CD4-positive, alpha-beta memory T cell (primary cell): ENCODE results near the gene ORC4. TPM values are rescaled to one million over a fixed set of nuclear protein-coding genes. Genes with fewer than 3 reads are reported as not detected.

ENCODE experiments used
- CTCF ChIA-PET: fragments of 350-600 bp; sonication (Branson Sonifier 250); formaldehyde crosslinking; loops from one replicate; lab custom pipeline; 2021; ENCODE audit warnings: inconsistent platforms; ENCODE audit not compliant: partially characterized antibody; lab: Charles Lee
- POLR2A ChIA-PET: fragments of 350-600 bp; sonication (Branson Sonifier 250); formaldehyde crosslinking; loops from one replicate; lab custom pipeline; 2021; ENCODE audit not compliant: partially characterized antibody; lab: Charles Lee
- DNase-seq, 5 donors: peaks; one replicate each; pipeline versions ENCODE4 v3.0.0 to v3.0.0-alpha.2; 2020 to 2022; ENCODE audit warnings: mixed read lengths in 1 of 5
- H3K27ac ChIP-seq: one replicate; pipeline ENCODE4 v1.7.0; 2013; ENCODE audit warnings: low read depth, low read length
- H3K27me3 ChIP-seq: 2 replicates; pipeline ENCODE4 v1.7.0; 2013; ENCODE audit warnings: mild to moderate bottlenecking, low read length, moderate library complexity; ENCODE audit not compliant: insufficient read depth
- H3K36me3 ChIP-seq: 2 replicates; pipeline ENCODE4 v1.7.0; 2013; ENCODE audit warnings: mild to moderate bottlenecking, low read length, moderate library complexity; ENCODE audit not compliant: insufficient read depth
- H3K4me1 ChIP-seq: 2 replicates; pipeline ENCODE4 v1.7.0; 2013; ENCODE audit warnings: mild to moderate bottlenecking, low read length, moderate library complexity; ENCODE audit not compliant: insufficient read depth
- H3K4me3 ChIP-seq, 2 donors: one replicate each; pipeline ENCODE4 v1.7.0; 2013; ENCODE audit warnings: low read length in 2 of 2, mild to moderate bottlenecking in 1 of 2
- H3K9me3 ChIP-seq, 2 donors: one replicate each; pipeline ENCODE4 v1.7.0; 2013; ENCODE audit warnings: low read length in 2 of 2, control low read depth in 1 of 2; ENCODE audit not compliant: control insufficient read depth in 1 of 2
- H3K27ac Mint-ChIP-seq, 7 donors: one replicate each; pipeline ENCODE4 v1.8.0; 2020 to 2021; ENCODE audit warnings: mixed read lengths in 7 of 7, mild to moderate bottlenecking in 6 of 7, inconsistent platforms in 3 of 7, moderate library complexity in 3 of 7
- H3K27me3 Mint-ChIP-seq, 2 donors: one replicate each; pipeline ENCODE4 v1.8.0; 2020 to 2021; ENCODE audit warnings: mixed read lengths in 2 of 2
- H3K36me3 Mint-ChIP-seq, 2 donors: one replicate each; pipeline ENCODE4 v1.8.0; 2020 to 2021; ENCODE audit warnings: mixed read lengths in 2 of 2, inconsistent platforms in 1 of 2, mild to moderate bottlenecking in 1 of 2
- H3K4me1 Mint-ChIP-seq, 4 donors: one replicate each; pipeline ENCODE4 v1.8.0; 2020 to 2021; ENCODE audit warnings: mixed read lengths in 4 of 4, mild to moderate bottlenecking in 1 of 4
- H3K4me3 Mint-ChIP-seq, 8 donors: one replicate each; pipeline ENCODE4 v1.8.0; 2020 to 2021; ENCODE audit warnings: mixed read lengths in 8 of 8, mild to moderate bottlenecking in 7 of 8, moderate library complexity in 6 of 8, inconsistent platforms in 3 of 8
- H3K9me3 Mint-ChIP-seq, 8 donors: one replicate each; pipeline ENCODE4 v1.8.0; 2020 to 2021; ENCODE audit warnings: mixed read lengths in 8 of 8, mild to moderate bottlenecking in 5 of 8, inconsistent platforms in 3 of 8, moderate library complexity in 1 of 8
- intact Hi-C: fragments of 100-400 bp; cut with micrococcal nuclease; formaldehyde crosslinking; loops from one replicate; pipeline ENCODE4 v1.15.1; 2023
- polyA plus RNA-seq, 2 donors: library from polyadenylated mRNA; unstranded; fragments of 300-500 nt; fragmentation: Illumina TruSeq; gene quantifications; one replicate each; pipeline ENCODE4 v1.2.3, GENCODE V29; 2021
- total RNA-seq, 2 experiments: library from RNA; stranded (reverse); gene quantifications; one replicate each; pipeline ENCODE4 v1.2.3, GENCODE V29; 2021

ORC4 gene
- total and polyA plus RNA-seq, 4 experiments from 2014 or later, result 42.9 to 60.1 (median 56.1) TPM

- Histone ChIP-seq H3K9me3 (no peaks in the 10 kb centered on the region), H3K36me3 (no peaks in the 10 kb centered on the region), H3K27me3 (no peaks in the 10 kb centered on the region), H3K27ac (no peak overlapping the region), H3K4me1 (no peaks in the 10 kb centered on the region), H3K4me3 (no peak overlapping the region)
- POLR2A ChIA-PET, result no interaction called here
- Mint-ChIP-seq H3K36me3 (peaks cover 22 to 37% of the 10 kb centered on the region in 2 donors), H3K4me1 (peaks cover 0 to 13% (median 10%) of the 10 kb centered on the region in 4 donors), H3K27ac (peak overlapping the region in 2 of 7 donors; percentile 35 to 48), H3K4me3 (peak overlapping the region in 1 of 8 donors; percentile 9), H3K9me3 (peaks cover 0 to 5% (median 0%) of the 10 kb centered on the region in 8 donors), H3K27me3 (no peaks in the 10 kb centered on the region)
- CTCF ChIA-PET, result no interaction called here
- intact Hi-C loops, result loop anchor here (10.0 kb wide), 1 partner anchor 409 kb away; no protein-coding TSS in a partner anchor
- no peak for DNase-seq
Observed at GRCh38 chr2:147904051-147904450, 116.5 kb downstream of the ORC4 start.

- Histone ChIP-seq H3K27me3 (no peaks in the 10 kb centered on the region), H3K27ac (no peak overlapping the region), H3K9me3 (no peaks in the 10 kb centered on the region), H3K4me3 (no peak overlapping the region), H3K4me1 (peaks cover 16% of the 10 kb centered on the region), H3K36me3 (no peaks in the 10 kb centered on the region)
- Mint-ChIP-seq H3K27me3 (no peaks in the 10 kb centered on the region), H3K36me3 (no peaks in the 10 kb centered on the region), H3K4me3 (peak overlapping the region in 2 of 8 donors; percentile 5 to 44), H3K9me3 (no peaks in the 10 kb centered on the region), H3K4me1 (peaks cover 17 to 44% (median 33%) of the 10 kb centered on the region in 4 donors), H3K27ac (no peak overlapping the region)
- intact Hi-C loops, result no loop called here
- DNase-seq, result no peak
- POLR2A ChIA-PET, result no interaction called here
- CTCF ChIA-PET, result no interaction called here
Observed at GRCh38 chr2:147888680-147889079, 131.9 kb downstream of the ORC4 start.

- Histone ChIP-seq H3K9me3 (no peaks in the 10 kb centered on the region), H3K4me3 (no peak overlapping the region), H3K36me3 (no peaks in the 10 kb centered on the region), H3K27me3 (no peaks in the 10 kb centered on the region), H3K4me1 (peaks cover 18% of the 10 kb centered on the region), H3K27ac (no peak overlapping the region)
- ChIA-PET CTCF (no interaction called here), POLR2A (no interaction called here)
- Mint-ChIP-seq H3K27ac (no peak overlapping the region), H3K36me3 (no peaks in the 10 kb centered on the region), H3K9me3 (no peaks in the 10 kb centered on the region), H3K4me1 (peaks cover 20 to 51% (median 35%) of the 10 kb centered on the region in 4 donors), H3K27me3 (no peaks in the 10 kb centered on the region), H3K4me3 (no peak overlapping the region)
- intact Hi-C loops, result no loop called here
- no peak for DNase-seq
Observed at GRCh38 chr2:147886136-147886535, 134.4 kb downstream of the ORC4 start.

DNA sequence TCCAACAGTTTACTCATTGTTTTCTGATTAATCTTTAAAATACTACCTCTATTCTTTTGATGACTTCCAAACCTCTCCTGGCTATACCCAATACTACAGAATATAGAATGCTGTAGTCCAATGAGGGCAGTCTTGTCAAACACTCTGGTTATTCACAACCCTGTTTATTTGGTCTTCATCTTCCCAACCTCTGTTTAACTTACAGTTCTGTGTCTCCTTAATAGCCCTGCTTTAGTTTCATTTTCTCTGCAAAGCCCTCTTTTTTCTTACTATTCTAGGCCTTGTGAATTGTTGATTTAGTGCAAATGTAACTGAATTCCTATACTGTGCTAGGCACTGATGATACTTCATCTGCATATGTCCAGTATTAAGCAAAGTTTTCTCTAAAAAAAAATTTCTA is 135.7 kb downstream of the ORC4 start:
- peak overlapping the region in 6 of 8 donors; percentile 15 to 71 (median 55) for H3K4me3 Mint-ChIP-seq
- no peak overlapping the region for H3K4me3 ChIP-seq

GRCh38 chr2:147882631-147883030 is 137.9 kb downstream of the ORC4 start:
- Histone ChIP-seq H3K27me3 (no peaks in the 10 kb centered on the region), H3K9me3 (no peaks in the 10 kb centered on the region), H3K27ac (no peak overlapping the region), H3K4me1 (peaks cover 21% of the 10 kb centered on the region), H3K36me3 (no peaks in the 10 kb centered on the region), H3K4me3 (no peak overlapping the region)
- peaks cover 30 to 59% (median 45%) of the 10 kb centered on the region in 4 donors for H3K4me1 Mint-ChIP-seq
- intact Hi-C loops, result no loop called here
- H3K4me3 Mint-ChIP-seq, result peak overlapping the region in 1 of 8 donors; percentile 55
- DNase-seq, result no peak
- peaks cover 0 to 1% (median 0%) of the 10 kb centered on the region in 8 donors for H3K9me3 Mint-ChIP-seq
- POLR2A ChIA-PET, result no interaction called here
- H3K27me3 Mint-ChIP-seq, result no peaks in the 10 kb centered on the region
- no peak overlapping the region for H3K27ac Mint-ChIP-seq
- H3K36me3 Mint-ChIP-seq, result no peaks in the 10 kb centered on the region
- CTCF ChIA-PET, result no interaction called here

More for the DNA sequence above, 135.7 kb downstream of the ORC4 start:
- Mint-ChIP-seq H3K4me1 (peaks cover 26 to 61% (median 44%) of the 10 kb centered on the region in 4 donors), H3K36me3 (no peaks in the 10 kb centered on the region), H3K9me3 (peaks cover 0 to under 1% (median 0%) of the 10 kb centered on the region in 8 donors), H3K27me3 (no peaks in the 10 kb centered on the region), H3K27ac (peak overlapping the region in 2 of 7 donors; percentile 0 to 17)
- Histone ChIP-seq H3K4me1 (peaks cover 21% of the 10 kb centered on the region), H3K27ac (no peak overlapping the region), H3K36me3 (no peaks in the 10 kb centered on the region), H3K9me3 (no peaks in the 10 kb centered on the region), H3K27me3 (no peaks in the 10 kb centered on the region)
- CTCF ChIA-PET, result interaction anchor here (1.7 kb wide), 1 partner anchor 840 kb away, joined by 4 read pairs; no protein-coding TSS in a partner anchor
- intact Hi-C loops, result no loop called here
- DNase-seq, result no peak
- POLR2A ChIA-PET, result no interaction called here

Other genes starting within 250 kb of the ORC4 start
- 10 to 100 TPM; 20.7 to 22.9 TPM for gene ACVR2A, start 175.7 kb downstream of the ORC4 start, total RNA-seq
- 10 to 100 TPM in 1 of 2 donors, 1 to 10 TPM in 1; 8.4 to 10.7 TPM for gene ACVR2A, start 175.7 kb downstream of the ORC4 start, polyA plus RNA-seq
- 10 to 100 TPM; 52.5 to 64.5 TPM for gene MBD5, start 354 bp upstream of the ORC4 start, total RNA-seq
- gene MBD5, start 354 bp upstream of the ORC4 start, polyA plus RNA-seq, result 10 to 100 TPM in 1 of 2 donors, 1 to 10 TPM in 1; 3.1 to 15.4 TPM